KMS-11 (cell line): ENCODE results near the gene ZNF862.
"Not testable (repeated sequence)": the region's sequence is repeated elsewhere in the genome, so short reads cannot be mapped to it uniquely, and the experiment has no call there.

Experiments
- H2AFZ ChIP-seq: fragments of 200-600 bp; sonication (generic); 2 replicates; pipeline ENCODE4 v1.6.1; 2016; ENCODE audit warnings: antibody characterized with exemption, mixed run types, low read depth
- H3K27ac ChIP-seq: fragments of 200-600 bp; sonication (generic); 2 replicates; pipeline ENCODE4 v1.6.1; 2016; ENCODE audit warnings: mild to moderate bottlenecking, mixed run types
- H3K27me3 ChIP-seq: fragments of 200-600 bp; sonication (generic); 2 replicates; pipeline ENCODE4 v1.6.1; 2017; ENCODE audit warnings: mild to moderate bottlenecking, low read depth, mixed run types, moderate library complexity; ENCODE audit not compliant: insufficient read depth
- H3K36me3 ChIP-seq: fragments of 200-600 bp; sonication (generic); 2 replicates; pipeline ENCODE4 v1.6.1; 2017; ENCODE audit warnings: mild to moderate bottlenecking, mixed run types; ENCODE audit not compliant: insufficient read depth
- H3K4me1 ChIP-seq: fragments of 200-600 bp; sonication (generic); 2 replicates; pipeline ENCODE4 v1.6.1; 2016; ENCODE audit warnings: mild to moderate bottlenecking, low read depth, mixed run types; ENCODE audit not compliant: poor library complexity, severe bottlenecking
- H3K4me2 ChIP-seq: fragments of 200-600 bp; sonication (generic); 2 replicates; pipeline ENCODE4 v1.7.0; 2016; ENCODE audit warnings: mild to moderate bottlenecking, mixed run types
- H3K4me3 ChIP-seq: fragments of 200-600 bp; sonication (generic); IDR thresholded peaks from 2 replicates; pipeline ENCODE4 v1.6.1; 2017; ENCODE audit warnings: low read depth, low read length, mixed read lengths; ENCODE audit not compliant: insufficient read depth
- H3K79me2 ChIP-seq: fragments of 200-600 bp; sonication (generic); 2 replicates; pipeline ENCODE4 v1.6.1; 2016; ENCODE audit warnings: low read depth, mixed run types; ENCODE audit not compliant: insufficient read depth
- H3K9ac ChIP-seq: fragments of 200-600 bp; sonication (generic); 2 replicates; pipeline ENCODE4 v1.6.1; 2016; ENCODE audit warnings: mild to moderate bottlenecking, mixed run types
- H4K20me1 ChIP-seq: fragments of 200-600 bp; sonication (generic); 2 replicates; pipeline ENCODE4 v1.6.1; 2016; ENCODE audit warnings: mild to moderate bottlenecking, mixed run types; ENCODE audit not compliant: insufficient read depth
- CTCF ChIP-seq: fragments of 200-600 bp; sonication (generic); conservative IDR thresholded peaks from 2 replicates; pipeline ENCODE4 v1.6.1; 2017; ENCODE audit warnings: low read depth, mild to moderate bottlenecking, antibody characterized with exemption, low read length, moderate library complexity, mixed read lengths

Gene ZNF862

GRCh38 chr7:149887311-149887710 is 49.1 kb downstream of the ZNF862 start:
- no peak overlapping the region for H2AFZ ChIP-seq
- no peak overlapping the region for H3K4me3 ChIP-seq
- H3K4me1 ChIP-seq: no peaks in the 10 kb centered on the region
- H3K27ac ChIP-seq: no peak overlapping the region
- H3K79me2 ChIP-seq: no peaks in the 10 kb centered on the region
- H3K4me2 ChIP-seq: no peak overlapping the region
- no peak for TF ChIP-seq CTCF
- H3K9ac ChIP-seq: no peak overlapping the region
- H4K20me1 ChIP-seq: no peaks in the 10 kb centered on the region
- no peaks in the 10 kb centered on the region for H3K36me3 ChIP-seq
- no peaks in the 10 kb centered on the region for H3K27me3 ChIP-seq

- not testable (repeated sequence) for H3K27me3 ChIP-seq, H2AFZ ChIP-seq, H3K4me1 ChIP-seq, H3K79me2 ChIP-seq, H3K4me2 ChIP-seq, H3K27ac ChIP-seq, H4K20me1 ChIP-seq, H3K4me3 ChIP-seq, H3K9ac ChIP-seq, H3K36me3 ChIP-seq
These were observed 52.5 kb downstream of the ZNF862 start for GRCh38 chr7:149890715-149891114.

GRCh38 chr7:149894957-149895356 is 56.8 kb downstream of the ZNF862 start:
- H3K9ac ChIP-seq, H2AFZ ChIP-seq, H3K4me1 ChIP-seq, H3K36me3 ChIP-seq, H4K20me1 ChIP-seq, H3K4me3 ChIP-seq, H3K79me2 ChIP-seq, H3K4me2 ChIP-seq, H3K27ac ChIP-seq, H3K27me3 ChIP-seq: not testable (repeated sequence)

GRCh38 chr7:149907776-149908376 is 69.7 kb downstream of the ZNF862 start:
- H3K36me3 ChIP-seq, H3K79me2 ChIP-seq, H3K4me1 ChIP-seq, H3K9ac ChIP-seq, H3K4me2 ChIP-seq, H4K20me1 ChIP-seq, H2AFZ ChIP-seq, H3K27me3 ChIP-seq, H3K27ac ChIP-seq, H3K4me3 ChIP-seq: not testable (repeated sequence)

- H3K36me3 ChIP-seq, H3K4me2 ChIP-seq, H3K4me1 ChIP-seq, H3K4me3 ChIP-seq, H4K20me1 ChIP-seq, H3K27ac ChIP-seq, H3K79me2 ChIP-seq, H3K27me3 ChIP-seq, H2AFZ ChIP-seq, H3K9ac ChIP-seq: not testable (repeated sequence)
These were observed 72.0 kb downstream of the ZNF862 start for GRCh38 chr7:149910219-149910618.

GRCh38 chr7:149912126-149912525 is 74.0 kb downstream of the ZNF862 start:
- H3K4me1 ChIP-seq, H3K4me3 ChIP-seq, H3K4me2 ChIP-seq, H4K20me1 ChIP-seq, H3K9ac ChIP-seq, H3K27me3 ChIP-seq, H3K36me3 ChIP-seq, H2AFZ ChIP-seq, H3K79me2 ChIP-seq, H3K27ac ChIP-seq: not testable (repeated sequence)
